Measurements from ENCODE around the gene CDK1. TPM values are rescaled to one million over a fixed set of nuclear protein-coding genes. Genes with fewer than 3 reads are reported as not detected.

Gene CDK1
- total and polyA plus RNA-seq, 2 experiments from 2014 or later, result 23.1 to 33.6 TPM

- Histone ChIP-seq H2AFZ (peak overlapping the region; percentile 95), H3K36me3 (replicated peaks; ENCODE audit: insufficient read depth, low read depth) (no peaks in the 10 kb centered on the region), H3K9me3 (ENCODE audit: low read depth) (no peaks in the 10 kb centered on the region), H3K4me3 (peak overlapping the region; percentile 77), H4K20me1 (ENCODE audit: insufficient read depth, poor library complexity, severe bottlenecking) (no peaks in the 10 kb centered on the region), H3K4me1 (ENCODE audit: insufficient read depth) (peaks cover 4% of the 10 kb centered on the region), H3K27me3 (peaks cover 3% of the 10 kb centered on the region), H3K9me2 (replicated peaks; ENCODE audit: insufficient read depth) (no peaks in the 10 kb centered on the region), H3K27ac (peak overlapping the region; percentile 56), H3K79me2 (peaks cover 3% of the 10 kb centered on the region), H3K4me2 (peak overlapping the region; percentile 97)
- 11% methylated on average over 20 of the region's 20 CpGs for WGBS (ENCODE audit: low lambda C conversion rate, missing lambda C conversion rate)
- no peak for DNase-seq (ENCODE audit: low spot score)
- TF ChIP-seq EZH2 (IDR thresholded peaks at IDR 0.05; ENCODE audit: borderline replicate concordance) (no peak), CTCF (IDR thresholded peaks at IDR 0.05; ENCODE audit: poor library complexity) (no peak), EZH2phosphoT487 (IDR thresholded peaks at IDR 0.05; ENCODE audit: low read depth, severe bottlenecking, unreplicated experiment) (no peak)
These were observed 46.0 kb upstream of the CDK1 start for GRCh38 chr10:60732198-60732806.

GRCh38 chr10:60732807-60733516 lies 45.3 kb upstream of the CDK1 start:
- peak overlapping the region; percentile 97 for H3K4me2 ChIP-seq
- H3K4me1 ChIP-seq (ENCODE audit: insufficient read depth), result peaks cover 4% of the 10 kb centered on the region
- WGBS (ENCODE audit: low lambda C conversion rate, missing lambda C conversion rate), result under 1% methylated on average over 43 of the region's 60 CpGs
- peak; percentile 39 for TF ChIP-seq CTCF (IDR thresholded peaks at IDR 0.05; ENCODE audit: poor library complexity)
- TF ChIP-seq EZH2phosphoT487 (IDR thresholded peaks at IDR 0.05; ENCODE audit: low read depth, severe bottlenecking, unreplicated experiment), result no peak
- H3K27ac ChIP-seq, result peak overlapping the region; percentile 56
- H3K36me3 ChIP-seq (replicated peaks; ENCODE audit: insufficient read depth, low read depth), result no peaks in the 10 kb centered on the region
- H4K20me1 ChIP-seq (ENCODE audit: insufficient read depth, poor library complexity, severe bottlenecking), result no peaks in the 10 kb centered on the region
- peak; percentile 85 for DNase-seq (ENCODE audit: low spot score)
- no peaks in the 10 kb centered on the region for H3K9me2 ChIP-seq (replicated peaks; ENCODE audit: insufficient read depth)
- H3K9me3 ChIP-seq (ENCODE audit: low read depth), result no peaks in the 10 kb centered on the region
- peaks cover 3% of the 10 kb centered on the region for H3K27me3 ChIP-seq
- H2AFZ ChIP-seq, result peak overlapping the region; percentile 95
- H3K79me2 ChIP-seq, result peaks cover 3% of the 10 kb centered on the region
- peak overlapping the region; percentile 77 for H3K4me3 ChIP-seq

- H3K4me2 ChIP-seq, result peak overlapping the region; percentile 97
- TF ChIP-seq CTCF (IDR thresholded peaks at IDR 0.05; ENCODE audit: poor library complexity), result no peak
- H2AFZ ChIP-seq, result peak overlapping the region; percentile 95
- H3K4me1 ChIP-seq (ENCODE audit: insufficient read depth), result peaks cover 4% of the 10 kb centered on the region
- peaks cover 3% of the 10 kb centered on the region for H3K27me3 ChIP-seq
- H3K9me2 ChIP-seq (replicated peaks; ENCODE audit: insufficient read depth), result no peaks in the 10 kb centered on the region
- DNase-seq (ENCODE audit: low spot score), result no peak
- H3K9me3 ChIP-seq (ENCODE audit: low read depth), result no peaks in the 10 kb centered on the region
- 4% methylated on average over 17 of the region's 17 CpGs for WGBS (ENCODE audit: low lambda C conversion rate, missing lambda C conversion rate)
- peak overlapping the region; percentile 56 for H3K27ac ChIP-seq
- H3K36me3 ChIP-seq (replicated peaks; ENCODE audit: insufficient read depth, low read depth), result no peaks in the 10 kb centered on the region
- peaks cover 3% of the 10 kb centered on the region for H3K79me2 ChIP-seq
- peak overlapping the region; percentile 77 for H3K4me3 ChIP-seq
- no peaks in the 10 kb centered on the region for H4K20me1 ChIP-seq (ENCODE audit: insufficient read depth, poor library complexity, severe bottlenecking)
These were observed 44.8 kb upstream of the CDK1 start for GRCh38 chr10:60733517-60733822.
